Pancreas (tissue), 10 donors: ENCODE data around the gene SETBP1. TPM values are rescaled to one million over a fixed set of nuclear protein-coding genes. Genes with fewer than 3 reads are reported as not detected.

Experiments
- ATAC-seq, 4 donors: fragments of 200-7000 bp; cut with Tn5 transposase; one replicate each; pipeline versions ENCODE4 v1.8.0 to v1.9.1; 2020; ENCODE audit warnings: mild to moderate bottlenecking in 4 of 4, moderate library complexity in 4 of 4
- DNase-seq, 6 donors: peaks; one replicate each; pipeline ENCODE4 v3.0.0-alpha.2; 2020
- FAIRE-seq: peaks from 2 replicates; lab custom pipeline; 2012; peaks lifted over from hg19 to GRCh38; lab: Jason Lieb, UNC
- H3K27ac ChIP-seq, 4 donors: fragments of 200-600 bp; sonication (generic); 1 replicate in 3 of 4; 2 replicates in 1 of 4; pipeline versions ENCODE4 v1.5.0 to v1.8.0; 2020
- H3K27me3 ChIP-seq, 4 donors: fragments of 200-600 bp; one replicate each; pipeline ENCODE4 v1.8.0; 2021
- H3K36me3 ChIP-seq, 3 donors: fragments of 200-600 bp; sonication (generic) in 1 of 3; one replicate each; pipeline versions ENCODE4 v1.5.0 to v1.8.0; 2020 to 2021
- H3K4me1 ChIP-seq, 3 donors: fragments of 200-600 bp; one replicate each; pipeline ENCODE4 v1.8.0; 2021
- H3K4me3 ChIP-seq, 4 donors: fragments of 200-600 bp; sonication (generic) in 2 of 4; one replicate each; pipeline versions ENCODE4 v1.5.0 to v1.8.0; 2020 to 2021
- H3K9me3 ChIP-seq, 4 donors: fragments of 200-600 bp; one replicate each; pipeline ENCODE4 v1.8.0; 2021
- CTCF ChIP-seq, 4 donors: fragments of 200-600 bp; sonication (generic) in 3 of 4; IDR thresholded peaks; one replicate each; pipeline versions ENCODE4 v1.5.0 to v1.8.0; 2021; ENCODE audit warnings: antibody characterized with exemption in 4 of 4
- WGBS, 2 donors: extraction: QIAGEN DNeasy Blood & Tissue Kit; methylation state at CpG; one replicate each; pipeline ENCODE4 v1.1.7; 2013; 5-methylcytosine and 5-hydroxymethylcytosine counted together
- intact Hi-C, 3 donors: fragments of 100-400 bp; cut with DNase I; formaldehyde crosslinking; loops; one replicate each; pipeline versions ENCODE4 v1.11.1 to v1.14.2; 2022
- polyA plus RNA-seq, 2 donors: library from polyadenylated mRNA; stranded (reverse); fragments of 200-250 nt; gene quantifications; one replicate each; pipeline ENCODE4 v1.2.3, GENCODE V29; 2013
- total RNA-seq, 6 donors: library from RNA; stranded (reverse); fragmentation: NEBNext Ultra II Directional in 4 of 6; extraction: Animal tissue kit (Norgen Biotek cat#: 25700) in 4 of 6; gene quantifications; one replicate each; pipeline versions ENCODE4 v1.2.1 to v1.2.4, GENCODE V29; 2021 to 2023
- donor health status: healthy with polysubstance abuse.
- donor health status: DM: no; HTN: no; CAD: no; lungs with moderate emphysema.
- donor health status: DM: no; HTN: no; CAD: no.
- donor health status: control.
- donor health status: control.
- donor health status: Bipolar disorder and iron deficiency.
- donor health status: DM: yes; HTN: yes; CAD: no.
- donor health status: DM: no; HTN: no; CAD: no.
- donor health status: DM: no; HTN: no; CAD: no.
- donor health status: DM: yes; HTN: yes; CAD: no.

The SETBP1 gene
- total and polyA plus RNA-seq, 8 donors, result 3.9 to 24.0 (median 18.1) TPM

- no peak for ATAC-seq
Observed at GRCh38 chr18:44987371-44987770, 306.7 kb downstream of the SETBP1 start.

GRCh38 chr18:44988821-44989587, 308.3 kb downstream of the SETBP1 start:
- Histone ChIP-seq H3K27me3 (no peaks in the 10 kb centered on the region), H3K36me3 (no peaks in the 10 kb centered on the region), H3K4me1 (no peaks in the 10 kb centered on the region), H3K9me3 (no peaks in the 10 kb centered on the region), H3K4me3 (no peak overlapping the region), H3K27ac (no peak overlapping the region)
- TF ChIP-seq CTCF (IDR thresholded peaks at IDR 0.05), result no peak
- intact Hi-C loops, result no loop called here
- no peak for FAIRE-seq
- DNase-seq, result no peak
- no peak for ATAC-seq
- 100% methylated on average over 1 of the region's 1 CpG for WGBS, 2 donors

More at GRCh38 chr18:44987371-44987770, 306.7 kb downstream of the SETBP1 start:
- Histone ChIP-seq H3K9me3 (no peaks in the 10 kb centered on the region), H3K4me3 (no peak overlapping the region), H3K27me3 (no peaks in the 10 kb centered on the region), H3K27ac (no peak overlapping the region), H3K36me3 (no peaks in the 10 kb centered on the region), H3K4me1 (no peaks in the 10 kb centered on the region)
- FAIRE-seq, result no peak
- TF ChIP-seq CTCF (IDR thresholded peaks at IDR 0.05), result no peak
- WGBS, 2 donors, result 42 to 46% methylated on average over 4 of the region's 4 CpGs
- no peak for DNase-seq
- intact Hi-C loops, result no loop called here

GRCh38 chr18:44996261-44996660, 315.6 kb downstream of the SETBP1 start:
- no peak for ATAC-seq
- WGBS, 2 donors, result 79 to 81% methylated on average over 3 of the region's 3 CpGs
- intact Hi-C loops, result no loop called here
- H3K4me1 ChIP-seq, result no peaks in the 10 kb centered on the region
- no peaks in the 10 kb centered on the region for H3K36me3 ChIP-seq
- FAIRE-seq, result no peak
- TF ChIP-seq CTCF (IDR thresholded peaks at IDR 0.05), result no peak
- H3K27me3 ChIP-seq, result no peaks in the 10 kb centered on the region
- no peak overlapping the region for H3K4me3 ChIP-seq
- no peak overlapping the region for H3K27ac ChIP-seq
- H3K9me3 ChIP-seq, result no peaks in the 10 kb centered on the region
- DNase-seq, result no peak

GRCh38 chr18:44997174-44997573, 316.5 kb downstream of the SETBP1 start:
- H3K27me3 ChIP-seq, result no peaks in the 10 kb centered on the region
- ATAC-seq, result no peak
- WGBS, 2 donors, result 94 to 98% methylated on average over 2 of the region's 2 CpGs
- no peaks in the 10 kb centered on the region for H3K36me3 ChIP-seq
- intact Hi-C loops, result no loop called here
- H3K9me3 ChIP-seq, result no peaks in the 10 kb centered on the region
- TF ChIP-seq CTCF (IDR thresholded peaks at IDR 0.05), result no peak
- H3K4me3 ChIP-seq, result no peak overlapping the region
- DNase-seq, result no peak
- H3K4me1 ChIP-seq, result no peaks in the 10 kb centered on the region
- no peak for FAIRE-seq
- H3K27ac ChIP-seq, result no peak overlapping the region

- TF ChIP-seq CTCF (IDR thresholded peaks at IDR 0.05), result no peak
- WGBS, 2 donors, result 95 to 96% methylated on average over 8 of the region's 8 CpGs
- FAIRE-seq, result no peak
- DNase-seq, result no peak
- no peaks in the 10 kb centered on the region for H3K4me1 ChIP-seq
- no peaks in the 10 kb centered on the region for H3K27me3 ChIP-seq
- intact Hi-C loops, result no loop called here
- H3K27ac ChIP-seq, result no peak overlapping the region
- no peak for ATAC-seq
- H3K36me3 ChIP-seq, result no peaks in the 10 kb centered on the region
- no peaks in the 10 kb centered on the region for H3K9me3 ChIP-seq
- no peak overlapping the region for H3K4me3 ChIP-seq
Observed at GRCh38 chr18:44998360-44998759, 317.7 kb downstream of the SETBP1 start.
